GM19025 (cell line): ENCODE measurements around the gene MDFI.

Source experiments
- ATAC-seq: cut with Tn5 transposase; IDR thresholded peaks from one replicate; pipeline ENCODE4 v1.9.1; 2021; ENCODE audit warnings: mild to moderate bottlenecking, low read depth, moderate library complexity; ENCODE audit not compliant: unreplicated experiment

Gene MDFI

DNA sequence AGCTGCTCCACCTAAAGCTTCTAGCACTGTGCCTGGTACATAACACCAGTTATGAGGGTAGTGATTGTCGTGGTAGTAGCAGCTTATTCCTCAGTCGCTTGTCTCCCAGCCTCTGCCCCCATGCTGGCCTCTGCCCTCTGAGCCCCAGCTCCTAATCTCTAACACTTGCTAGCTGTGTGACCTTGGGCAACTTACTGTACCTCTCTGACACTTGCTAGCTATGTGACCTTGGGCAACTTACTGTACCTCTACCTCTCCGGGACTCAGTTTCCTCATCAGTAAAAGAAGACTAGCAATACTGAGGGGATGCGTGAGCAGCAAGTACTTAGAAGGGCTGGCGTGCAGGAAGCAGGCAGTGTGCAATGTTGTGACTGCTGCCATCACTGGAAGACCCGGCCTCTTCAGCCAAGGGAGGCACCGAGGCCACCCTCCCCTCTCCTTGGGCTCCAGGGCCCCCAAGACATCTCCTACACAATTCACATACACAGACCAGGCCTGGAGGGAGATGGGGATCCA lies 9.9 kb downstream of the MDFI start:
- ATAC-seq = no peak

DNA sequence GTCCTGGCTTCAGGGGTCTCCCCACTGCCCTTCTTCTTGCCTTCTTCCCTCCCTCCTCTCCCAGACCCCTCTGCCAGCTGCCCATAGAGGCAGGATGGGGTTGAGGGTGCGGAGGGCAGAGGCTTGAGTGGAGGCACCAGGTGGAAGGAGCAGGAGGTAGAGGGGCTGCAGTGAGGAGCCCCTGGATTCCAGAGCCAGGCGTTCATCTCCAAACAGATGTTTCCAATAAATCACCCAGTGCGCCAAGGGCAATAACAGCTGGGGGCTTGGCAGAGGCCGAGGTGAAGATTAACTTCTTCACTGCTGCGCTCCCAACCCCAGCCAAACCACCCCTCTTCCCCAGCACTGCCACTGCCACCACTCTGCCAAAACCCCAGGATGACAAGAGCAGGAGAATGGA lies 10.7 kb downstream of the MDFI start:
- ATAC-seq = no peak

DNA sequence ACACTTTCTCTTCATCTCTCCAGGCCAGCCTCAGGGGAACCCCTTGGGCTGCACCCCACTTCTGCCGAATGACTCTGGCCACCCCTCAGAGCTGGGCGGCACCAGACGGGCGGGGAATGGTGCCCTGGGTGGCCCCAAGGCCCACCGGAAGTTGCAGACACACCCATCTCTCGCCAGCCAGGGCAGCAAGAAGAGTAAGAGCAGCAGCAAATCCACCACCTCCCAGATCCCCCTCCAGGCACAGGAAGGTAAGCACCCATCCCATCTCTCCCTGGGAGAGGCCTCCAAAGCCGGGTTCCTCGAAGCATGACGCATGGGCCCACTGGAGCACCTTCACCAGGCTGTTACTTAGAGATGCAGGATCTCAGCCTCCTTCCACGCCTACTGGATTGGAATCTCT lies 11.3 kb downstream of the MDFI start:
- no peak for ATAC-seq

DNA sequence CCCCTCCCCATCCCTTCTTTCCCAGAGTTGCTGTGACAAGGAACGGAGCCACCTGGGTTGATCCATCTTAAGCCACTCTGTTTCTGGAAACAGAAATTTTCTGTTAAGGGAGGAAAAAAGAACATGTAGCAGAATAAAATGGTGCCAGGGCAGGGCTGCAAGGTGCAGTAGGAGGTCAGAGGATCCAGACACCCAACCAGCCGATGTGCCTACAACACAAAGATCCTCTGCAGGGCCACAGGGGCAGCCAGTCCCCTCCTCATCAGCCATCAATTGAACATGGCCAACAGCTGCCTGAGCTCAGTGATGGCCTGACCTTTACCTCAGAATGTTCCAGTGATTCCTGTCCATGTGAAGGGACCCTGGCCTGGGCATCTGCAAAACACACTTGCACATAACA lies 11.9 kb downstream of the MDFI start:
- no peak for ATAC-seq

DNA sequence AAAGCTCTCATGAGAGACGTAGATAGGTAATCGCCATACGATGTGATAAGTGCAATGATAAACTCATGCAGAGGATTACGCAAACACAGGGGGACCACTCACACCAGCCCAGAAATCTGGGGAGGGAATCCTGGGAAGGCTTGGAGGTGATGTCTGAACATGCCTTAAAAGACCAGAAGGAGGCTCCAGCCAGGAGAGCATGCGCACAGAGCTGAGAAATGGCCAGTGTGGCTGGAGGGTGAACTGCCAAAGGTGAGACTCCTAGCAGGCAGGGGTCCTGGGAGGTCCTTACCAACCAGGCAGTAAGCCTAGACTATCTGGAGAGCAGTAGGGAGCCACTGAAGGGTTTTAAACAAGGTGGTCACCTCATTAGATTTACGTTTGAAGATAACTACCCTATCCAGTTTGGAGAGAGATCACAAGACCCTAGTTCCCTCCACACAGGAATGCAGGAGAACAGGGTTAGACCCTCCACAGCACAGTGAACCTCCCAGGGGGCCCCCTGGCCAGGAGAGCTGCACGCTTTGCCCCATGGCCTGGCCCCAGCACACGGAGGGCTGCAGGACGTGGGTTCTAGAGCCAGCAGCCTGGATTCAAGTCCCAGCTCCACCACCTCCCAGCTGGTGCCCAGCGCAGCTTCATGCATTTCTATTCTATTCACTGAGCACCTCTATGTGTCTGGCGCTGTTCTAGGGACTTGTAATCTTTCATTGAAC lies 13.1 kb downstream of the MDFI start:
- no peak for ATAC-seq

DNA sequence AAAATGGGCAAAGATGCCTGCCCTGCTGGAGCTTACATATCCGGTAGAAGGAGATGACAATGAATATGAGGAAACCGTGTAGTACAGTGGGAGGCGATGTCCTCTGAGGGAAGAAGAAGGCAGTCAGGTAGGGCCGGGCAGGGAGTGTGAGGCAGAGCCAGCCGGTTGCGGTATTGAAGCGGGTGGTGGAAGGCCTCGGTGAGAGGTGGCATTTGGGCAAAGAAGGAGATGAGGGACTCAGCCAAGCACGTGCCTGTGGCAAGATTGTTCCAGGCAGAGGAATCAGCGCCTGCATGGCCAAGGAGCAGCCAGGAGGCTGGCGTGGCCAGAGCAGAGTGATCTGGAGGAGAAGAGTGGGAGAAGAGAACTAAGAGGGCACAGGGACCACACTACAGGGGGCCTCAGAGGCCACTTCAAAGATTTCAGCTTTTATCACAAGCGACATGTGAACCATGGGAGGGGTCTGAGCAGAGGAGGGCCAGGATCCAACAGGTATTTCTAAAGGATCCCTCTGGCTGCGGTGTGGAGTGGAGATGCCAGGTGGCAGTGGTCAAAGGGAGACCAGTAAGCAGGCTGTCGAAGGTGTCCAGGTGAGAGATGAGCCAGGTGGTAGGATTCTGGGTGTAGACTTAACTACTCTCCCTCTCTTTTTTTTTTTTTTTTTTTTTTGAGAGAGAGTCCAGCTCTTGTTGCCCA lies 13.8 kb downstream of the MDFI start:
- no peak for ATAC-seq

DNA sequence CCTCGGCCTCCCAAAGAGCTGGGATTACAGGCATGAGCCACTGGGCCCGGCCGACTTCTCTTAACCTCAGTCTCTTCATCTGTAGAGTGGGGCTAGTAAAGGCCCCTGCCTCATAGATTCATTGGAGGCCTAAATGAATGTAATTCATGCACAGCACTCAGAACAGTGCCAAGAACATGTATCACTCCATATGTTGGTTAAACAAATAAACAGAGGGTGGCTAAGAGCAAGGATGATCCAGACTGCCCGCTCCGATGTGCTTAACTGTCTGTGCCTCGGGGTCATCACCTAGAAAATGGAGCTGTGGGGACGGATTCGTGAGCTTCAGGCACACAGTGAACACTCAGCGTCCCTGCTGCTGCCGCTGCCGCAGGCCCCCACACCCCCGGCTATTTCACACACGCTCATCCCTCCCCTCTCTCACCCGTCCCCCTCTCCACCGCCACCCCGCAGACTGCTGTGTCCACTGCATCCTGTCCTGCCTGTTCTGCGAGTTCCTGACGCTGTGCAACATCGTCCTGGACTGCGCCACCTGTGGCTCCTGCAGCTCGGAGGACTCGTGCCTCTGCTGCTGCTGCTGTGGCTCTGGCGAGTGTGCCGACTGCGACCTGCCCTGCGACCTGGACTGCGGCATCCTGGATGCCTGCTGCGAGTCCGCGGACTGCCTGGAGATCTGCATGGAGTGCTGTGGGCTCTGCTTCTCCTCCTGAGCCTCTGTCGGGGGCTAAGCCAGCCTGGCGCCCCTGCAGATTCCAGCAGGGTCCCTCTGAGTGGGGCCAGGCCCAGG lies 14.8 kb downstream of the MDFI start:
- ATAC-seq = no peak

DNA sequence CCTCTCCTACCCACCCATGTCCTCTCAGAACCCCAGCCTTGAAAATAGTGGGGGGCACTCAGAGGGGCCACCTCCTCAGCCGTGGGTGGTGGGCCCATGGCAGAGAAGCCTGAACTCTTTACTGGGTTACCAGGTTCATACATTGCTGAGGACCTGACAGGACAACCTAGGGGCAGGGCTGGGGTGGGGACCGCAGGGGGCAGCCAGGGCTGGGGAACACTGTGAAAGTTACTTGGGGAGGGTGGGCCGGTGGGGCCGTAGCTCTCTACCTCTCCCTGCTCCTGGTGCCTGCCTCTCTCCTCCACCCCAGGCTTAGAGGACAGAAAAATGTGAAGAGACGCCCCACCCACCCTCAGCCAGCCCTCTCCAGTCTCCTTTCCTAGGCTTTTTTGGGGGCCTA lies 15.4 kb downstream of the MDFI start:
- ATAC-seq = no peak

DNA sequence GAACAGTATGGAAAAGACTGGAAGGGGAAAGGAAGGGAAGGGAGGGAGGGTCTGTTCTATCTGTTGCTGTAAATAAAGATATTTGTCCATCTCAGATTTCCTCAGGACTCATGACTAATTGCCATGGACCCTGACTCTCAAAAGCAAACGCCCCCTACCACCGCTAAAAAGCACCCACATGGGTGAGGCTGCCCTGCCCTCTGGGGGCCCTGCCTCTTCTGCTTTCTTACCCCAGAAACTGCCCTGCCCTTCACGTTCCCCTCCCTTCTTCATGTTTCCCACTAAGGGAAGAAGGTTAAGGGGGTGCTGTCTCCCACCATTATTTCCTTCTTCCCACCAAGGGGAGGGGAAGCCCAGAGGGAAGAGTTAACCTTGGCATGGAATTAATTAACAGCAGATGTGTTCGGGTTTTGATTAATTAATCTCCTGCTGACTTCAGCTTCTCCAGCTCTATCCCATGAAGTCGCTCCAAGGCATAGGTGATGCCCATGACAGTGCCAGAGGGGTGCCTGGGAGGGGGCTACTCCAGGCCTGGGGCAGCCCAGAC lies 16.0 kb downstream of the MDFI start:
- ATAC-seq = no peak

DNA sequence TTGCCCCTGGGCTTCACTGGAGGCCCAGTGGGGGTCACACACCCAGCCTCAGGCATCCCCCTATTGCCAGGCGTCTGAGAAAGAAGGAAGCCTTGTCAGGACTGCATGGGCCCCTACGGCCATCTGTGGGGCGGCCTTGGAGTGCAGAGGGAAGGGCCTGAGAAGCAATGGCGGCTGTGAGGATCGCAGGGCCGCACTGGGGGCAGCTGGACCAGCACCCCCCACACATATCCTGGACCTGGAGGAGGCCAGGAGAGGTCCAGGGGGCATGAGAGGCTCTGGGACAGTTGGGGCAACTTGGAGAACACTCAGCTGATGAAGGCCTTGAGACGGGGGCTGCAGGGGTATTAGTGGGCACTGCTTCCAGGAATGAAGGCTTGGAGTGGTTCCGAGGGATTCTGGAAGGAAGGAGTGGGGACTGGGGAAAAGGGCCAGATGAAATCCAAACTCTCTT lies 16.5 kb downstream of the MDFI start:
- no peak for ATAC-seq

DNA sequence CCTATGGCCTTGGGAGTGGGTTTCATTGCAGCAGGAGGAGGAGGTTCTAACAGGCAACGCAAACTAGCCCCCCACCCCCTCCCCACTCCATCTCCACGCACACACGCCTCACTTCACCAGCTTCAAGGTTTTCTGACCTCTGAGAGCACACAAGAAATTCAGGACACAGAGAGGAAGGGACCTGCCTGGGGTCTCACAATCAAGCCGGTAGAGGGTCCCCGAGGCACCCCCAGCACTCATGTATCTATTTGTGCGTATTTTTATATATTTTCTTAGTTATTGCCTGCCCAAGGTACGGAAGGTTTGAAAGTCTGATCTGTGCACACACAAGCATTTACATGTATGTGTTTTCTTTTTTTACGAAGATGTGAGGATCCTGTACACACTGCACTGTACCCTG lies 16.9 kb downstream of the MDFI start:
- ATAC-seq = no peak

DNA sequence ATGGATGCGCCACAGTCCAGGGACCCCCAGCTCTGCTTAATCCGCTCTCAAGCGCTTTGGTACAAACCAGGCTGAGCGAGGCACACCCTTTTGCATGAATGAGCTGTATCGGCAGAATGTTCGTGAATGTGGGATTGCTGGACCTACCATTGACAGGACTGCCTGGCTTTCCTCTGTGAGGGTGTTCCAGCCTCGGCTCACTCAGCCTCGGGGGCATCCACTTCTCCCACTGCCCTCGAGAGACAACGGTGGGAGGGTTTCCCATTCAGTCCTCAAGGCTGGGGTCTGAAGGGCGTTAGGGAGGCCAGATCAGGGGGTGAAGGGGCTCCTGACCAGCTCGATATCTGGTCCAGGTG lies 17.4 kb downstream of the MDFI start:
- no peak for ATAC-seq

DNA sequence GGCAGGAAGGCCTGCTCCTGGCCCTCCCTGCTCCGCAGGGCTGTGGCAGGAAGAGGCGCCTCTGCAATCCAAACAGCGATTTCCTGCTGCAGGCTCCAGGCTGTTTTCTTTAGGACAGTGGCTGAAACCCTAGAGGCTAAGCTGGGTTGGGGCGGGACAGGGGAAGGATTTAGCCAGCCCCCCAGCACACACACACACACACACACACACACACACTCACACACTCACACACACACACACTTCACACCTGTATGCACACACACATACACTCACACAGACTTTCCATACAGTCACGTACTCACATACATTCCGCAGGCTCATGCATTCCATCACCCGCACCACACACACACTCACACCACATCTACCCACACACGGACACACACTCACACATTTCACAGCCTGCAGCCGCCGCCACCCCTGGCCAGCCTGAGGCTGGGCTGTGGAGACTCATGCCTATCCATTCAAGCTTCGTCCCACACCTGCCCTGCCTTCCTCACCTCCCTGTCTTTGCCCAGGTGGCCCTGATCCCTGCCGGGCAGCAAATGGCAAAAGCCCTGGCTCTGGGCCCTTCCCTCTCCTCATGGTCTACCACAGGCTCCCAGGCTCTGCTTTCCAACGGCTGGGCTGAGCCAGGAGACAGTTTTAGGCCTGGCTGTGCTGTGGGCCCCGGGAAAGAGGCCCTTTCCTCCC lies 17.9 kb downstream of the MDFI start:
- no peak for ATAC-seq

DNA sequence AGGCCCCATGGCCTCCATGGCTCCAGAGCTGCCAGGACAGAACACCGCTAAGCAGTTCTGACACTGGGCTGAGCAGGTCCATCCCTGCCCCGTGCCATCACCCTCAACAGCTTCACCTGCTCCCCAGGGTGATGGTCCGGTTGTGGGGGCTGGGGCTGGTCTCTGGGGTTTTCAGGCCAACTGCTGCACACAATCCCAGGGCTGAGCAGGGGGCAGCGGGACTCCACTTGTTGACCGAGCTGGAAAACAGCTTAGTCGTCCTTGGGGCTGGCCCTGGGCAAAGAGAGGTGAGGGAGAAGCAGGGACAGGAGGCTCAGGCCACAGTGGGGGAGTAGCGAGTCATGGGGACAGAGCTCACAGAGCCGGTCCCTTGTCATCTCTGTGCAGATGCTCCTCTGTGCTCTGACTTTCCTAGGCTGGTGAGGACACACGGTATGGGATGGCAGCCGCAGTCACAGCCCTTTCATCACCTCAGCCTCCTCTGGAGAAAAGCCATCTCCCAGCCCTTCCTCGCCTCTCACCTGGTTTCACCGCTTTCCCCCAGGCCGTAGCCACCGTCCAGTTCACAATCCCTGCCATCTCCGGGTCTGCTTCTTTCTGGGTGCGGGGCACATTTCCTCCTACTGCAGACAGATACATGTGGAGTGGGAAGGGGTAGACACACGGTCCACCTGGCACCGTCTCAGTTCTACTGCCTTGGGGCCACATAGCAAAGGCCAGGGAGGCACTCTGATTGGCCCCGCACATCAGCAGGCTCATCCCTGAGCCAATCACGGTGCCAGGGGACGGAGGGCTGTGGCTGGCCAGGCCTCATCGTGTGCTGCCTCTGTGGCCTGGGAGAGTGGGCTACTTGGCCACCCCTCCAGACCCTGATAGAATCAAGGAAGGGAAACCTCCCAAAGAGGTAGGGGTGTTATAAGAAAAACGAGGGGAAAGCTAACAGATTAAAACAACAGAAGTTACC lies 19.1 kb downstream of the MDFI start:
- ATAC-seq = no peak

DNA sequence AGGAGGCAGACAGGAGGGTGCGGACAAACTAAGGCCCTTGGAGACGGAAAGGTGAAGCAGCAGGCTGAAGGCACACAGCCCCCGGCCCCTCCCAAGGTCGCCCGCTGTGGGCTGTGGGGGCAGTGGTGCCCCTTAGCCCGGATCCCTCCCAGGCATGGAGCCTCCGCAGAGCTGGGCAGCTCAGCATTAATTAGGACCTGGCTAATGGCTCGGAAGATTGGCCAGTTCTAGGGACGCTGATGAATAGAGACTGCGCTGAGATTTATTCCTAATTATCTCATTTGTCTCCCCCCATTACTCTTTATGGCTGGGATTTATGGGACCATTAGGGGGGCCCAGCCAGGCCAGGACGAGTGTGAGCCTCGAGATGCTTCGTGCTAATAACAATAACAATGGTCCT lies 20.4 kb downstream of the MDFI start:
- ATAC-seq = no peak

DNA sequence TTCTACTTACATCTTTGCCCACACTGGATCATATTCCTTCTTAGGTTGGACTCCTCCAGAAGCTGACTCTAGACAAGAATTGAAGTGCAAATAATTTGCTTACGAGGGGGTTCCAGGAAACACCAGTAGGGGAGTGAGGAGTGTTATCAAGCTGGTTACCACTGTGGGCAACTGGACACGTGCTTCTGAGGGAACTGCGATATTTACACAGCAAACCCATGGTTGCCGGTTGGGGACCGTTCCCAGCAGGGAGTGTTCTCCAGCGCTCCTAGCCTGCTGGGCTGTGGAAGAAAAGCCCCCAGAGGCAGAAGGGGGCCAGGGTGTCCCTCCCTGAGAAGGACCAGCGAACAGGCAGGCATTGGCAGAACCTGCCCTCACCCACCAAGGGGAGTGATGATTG lies 21.7 kb downstream of the MDFI start:
- ATAC-seq = no peak

DNA sequence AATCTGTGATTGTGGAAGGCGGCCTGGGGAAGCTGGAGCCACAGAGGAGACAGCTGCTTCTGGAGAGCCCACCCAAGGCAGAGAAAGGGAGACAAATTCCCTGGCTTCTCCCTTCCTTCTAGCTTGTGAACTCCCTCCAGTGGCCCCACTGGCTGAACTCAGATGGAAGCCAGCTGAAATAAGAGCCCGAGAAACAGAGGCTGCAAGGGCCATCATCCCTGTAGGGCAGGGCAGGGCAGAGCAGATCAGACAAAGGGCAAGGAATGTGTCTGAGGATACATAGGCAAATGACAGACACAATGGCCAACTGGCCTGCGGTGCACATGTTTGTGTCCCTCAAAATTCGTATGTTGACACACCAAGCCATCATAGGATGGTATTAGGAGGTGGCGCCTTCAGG lies 25.3 kb downstream of the MDFI start:
- ATAC-seq = no peak

DNA sequence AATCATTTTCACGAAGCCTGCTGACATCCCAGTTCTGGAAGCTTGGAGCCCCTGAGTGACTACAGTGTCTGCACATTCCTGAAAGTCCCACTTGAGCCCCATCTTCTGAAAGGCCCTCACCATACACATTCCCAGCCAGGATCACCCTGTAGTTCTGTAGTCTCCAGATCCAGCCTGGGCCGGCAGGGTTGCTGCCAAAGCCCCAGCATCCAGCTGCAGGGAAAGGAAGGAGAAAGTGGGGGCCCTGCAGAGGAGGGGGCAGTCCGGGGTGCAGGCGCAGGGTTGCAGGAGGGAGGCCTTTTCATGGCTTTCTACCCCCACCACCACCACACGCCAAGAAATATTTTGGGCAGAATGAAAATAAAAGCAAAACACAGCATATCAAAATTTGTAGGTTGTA lies 26.0 kb downstream of the MDFI start:
- ATAC-seq = no peak

DNA sequence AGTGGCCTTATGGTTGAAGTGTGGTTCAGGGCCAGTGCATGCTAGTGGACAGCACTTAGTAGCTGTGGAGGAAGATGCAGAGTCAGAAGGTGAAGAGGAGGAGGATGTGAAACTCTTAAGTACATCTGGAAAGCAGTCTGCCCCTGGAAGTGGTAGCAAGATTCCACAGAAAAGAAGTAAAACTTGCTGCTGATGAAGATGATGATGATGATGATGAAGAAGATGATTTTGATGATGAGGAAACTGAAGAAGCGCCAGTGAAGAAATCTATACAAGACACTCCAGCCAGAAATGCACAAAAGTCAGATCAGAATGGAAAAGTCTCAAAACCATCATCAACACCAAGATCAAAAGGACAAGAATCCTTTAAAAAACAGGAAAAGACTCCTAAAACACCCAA lies 28.9 kb downstream of the MDFI start:
- no peak for ATAC-seq
